Endothelial cell of umbilical vein (primary cell): ENCODE data around the gene PCDH9. TPM values are rescaled to one million over a fixed set of nuclear protein-coding genes. Genes with fewer than 3 reads are reported as not detected.

Experiments
- BruUV-seq: library from RNA; stranded (reverse); fragments of 400-500 nt; replicated peaks from 2 replicates; lab custom pipeline; 2021; lab: Mats Ljungman, UMichigan
- CTCF ChIA-PET: fragments of 300-600, 350-600 bp; sonication (Branson Sonifier 250); formaldehyde crosslinking; loops from one replicate; lab custom pipeline; 2021; ENCODE audit warnings: antibody characterized with exemption, inconsistent platforms; lab: Charles Lee
- POLR2A ChIA-PET: fragments of 300-600, 350-600 bp; sonication (Branson Sonifier 250); formaldehyde crosslinking; loops from one replicate; lab custom pipeline; 2021; ENCODE audit warnings: antibody characterized with exemption, inconsistent platforms; lab: Charles Lee
- DNase-seq: peaks from one replicate; pipeline ENCODE4 v3.0.0-alpha.2; 2011; ENCODE audit warnings: low read depth, low spot score
- FAIRE-seq: peaks from 2 replicates; lab custom pipeline; 2011; peaks lifted over from hg19 to GRCh38; lab: Jason Lieb, UNC
- H2AFZ ChIP-seq: 2 replicates; pipeline ENCODE4 v1.6.0; 2012; ENCODE audit warnings: low read depth, low read length, control low read depth, inconsistent platforms
- H3K27ac ChIP-seq: 2 replicates; pipeline ENCODE4 v1.5.1; 2011; ENCODE audit warnings: low read depth, mild to moderate bottlenecking, control low read depth, low read length, moderate library complexity; ENCODE audit not compliant: insufficient read depth
- H3K27me3 ChIP-seq, 2 experiments: 2 replicates each; pipeline versions ENCODE4 v1.6.0 to v1.6.1; 2011; ENCODE audit warnings: low read length in 2 of 2, mixed read lengths in 1 of 2; ENCODE audit not compliant: control insufficient read depth in 2 of 2, insufficient read depth in 2 of 2
- H3K36me3 ChIP-seq, 2 experiments: 2 replicates in 1 of 2; 3 replicates in 1 of 2; pipeline ENCODE4 v1.5.1; 2011; ENCODE audit warnings: low read length in 2 of 2, mild to moderate bottlenecking in 1 of 2, moderate library complexity in 1 of 2; ENCODE audit not compliant: control insufficient read depth in 2 of 2, insufficient read depth in 2 of 2; ENCODE audit errors: extremely low read depth in 1 of 2
- H3K4me1 ChIP-seq: 3 replicates; pipeline ENCODE4 v1.5.1; 2011; ENCODE audit warnings: mild to moderate bottlenecking, low read length; ENCODE audit not compliant: control insufficient read depth, insufficient read depth; ENCODE audit errors: extremely low read depth
- H3K4me2 ChIP-seq: 2 replicates; pipeline ENCODE4 v1.6.1; 2011; ENCODE audit warnings: low read length, control low read depth, mixed read lengths; ENCODE audit not compliant: insufficient read depth
- H3K4me3 ChIP-seq, 3 experiments: fragments of 200-600 bp in 1 of 3; sonication (generic), shearing (Covaris generic) in 1 of 3; replicated peaks in 1 of 3; 2 replicates each; pipeline ENCODE4 v1.5.1; 2011 to 2016; ENCODE audit warnings: control low read depth in 3 of 3, low read length in 3 of 3, mild to moderate bottlenecking in 2 of 3, inconsistent platforms in 1 of 3, low read depth in 1 of 3, moderate library complexity in 1 of 3; ENCODE audit not compliant: insufficient read depth in 1 of 3
- H3K79me2 ChIP-seq: 2 replicates; pipeline ENCODE4 v1.6.0; 2012; ENCODE audit warnings: low read length, inconsistent platforms; ENCODE audit not compliant: control insufficient read depth, insufficient read depth
- H3K9ac ChIP-seq: replicated peaks from 2 replicates; pipeline ENCODE3; 2011; ENCODE audit warnings: low read length, control low read depth; ENCODE audit not compliant: insufficient read depth; ENCODE audit errors: extremely low read depth
- H3K9me1 ChIP-seq: replicated peaks from 3 replicates; pipeline ENCODE4 v1.6.0; 2011; ENCODE audit warnings: mild to moderate bottlenecking, low read length; ENCODE audit not compliant: control insufficient read depth, insufficient read depth; ENCODE audit errors: extremely low read depth
- H3K9me3 ChIP-seq: replicated peaks from 2 replicates; pipeline ENCODE4 v1.5.1; 2012; ENCODE audit warnings: low read length, inconsistent platforms; ENCODE audit not compliant: control insufficient read depth, insufficient read depth
- H4K20me1 ChIP-seq: replicated peaks from 2 replicates; pipeline ENCODE3; 2011; ENCODE audit warnings: mild to moderate bottlenecking, low read length; ENCODE audit not compliant: control insufficient read depth, insufficient read depth; ENCODE audit errors: extremely low read depth
- EZH2 ChIP-seq: IDR thresholded peaks from 2 replicates; pipeline ENCODE4 v1.6.1; 2012; ENCODE audit warnings: borderline replicate concordance, low read depth, mild to moderate bottlenecking, moderate library complexity, low read length, inconsistent platforms; ENCODE audit not compliant: severe bottlenecking
- FOS ChIP-seq: IDR thresholded peaks from 2 replicates; pipeline ENCODE4 v1.6.1; 2011; ENCODE audit warnings: mild to moderate bottlenecking, low read length, moderate library complexity, borderline replicate concordance; ENCODE audit not compliant: insufficient read depth
- GATA2 ChIP-seq: IDR thresholded peaks from 2 replicates; pipeline ENCODE4 v1.7.0; 2011; ENCODE audit warnings: low read depth, mild to moderate bottlenecking, moderate library complexity, mixed read lengths, low read length; ENCODE audit not compliant: insufficient read length, insufficient read depth
- JUN ChIP-seq: IDR thresholded peaks from 2 replicates; pipeline ENCODE4 v1.6.1; 2011; ENCODE audit warnings: borderline replicate concordance, low read depth; ENCODE audit not compliant: insufficient read length, insufficient read depth
- MYC ChIP-seq: IDR thresholded peaks from one replicate; pipeline ENCODE4 v1.6.1; 2011; ENCODE audit warnings: mild to moderate bottlenecking, low read depth, low read length
- POLR2A ChIP-seq: IDR thresholded peaks from 2 replicates; pipeline ENCODE4 v1.6.1; 2012; ENCODE audit warnings: low read depth, mild to moderate bottlenecking, control low read depth, low read length
- POLR2AphosphoS5 ChIP-seq: IDR thresholded peaks from 2 replicates; pipeline ENCODE4 v1.6.1; 2012; ENCODE audit warnings: low read depth, mild to moderate bottlenecking, control low read depth, low read length, moderate library complexity; ENCODE audit not compliant: insufficient read depth
- dilution Hi-C: fragments of 300-500 bp; cut with MboI; formaldehyde crosslinking; loops from one replicate; pipeline ENCODE4 v1.15.0; 2019; ENCODE audit warnings: low sequenced_read_pairs; ENCODE audit not compliant: extremely low pct_ligation_motif_present
- intact Hi-C: fragments of 100-400 bp; cut with micrococcal nuclease; formaldehyde crosslinking; loops from one replicate; pipeline ENCODE4 v1.10.0; 2022
- polyA plus RNA-seq, 4 experiments: library from polyadenylated mRNA; depleted of rRNA in 3 of 4; stranded (reverse) in 3 of 4; unstranded in 1 of 4; fragments of >200 nt; gene quantifications; 2 replicates each; pipeline versions ENCODE4 v1.2.1 to v1.2.3, GENCODE V29; 2011 to 2012; ENCODE audit warnings: missing spikeins in 1 of 4
- total RNA-seq: library from RNA; stranded (reverse); gene quantifications from 2 replicates; pipeline ENCODE4 v1.2.3, GENCODE V29; 2021
- TF ChIP-seq, protein P1 (sequence below): IDR thresholded peaks from 2 replicates; pipeline ENCODE4 v1.6.1; 2011; ENCODE audit not compliant: insufficient read depth, insufficient read length
- TF ChIP-seq, protein P2 (sequence below), 2 donors: IDR thresholded peaks; 1 replicate in 1 of 2; 2 replicates in 1 of 2; pipeline ENCODE4 v1.5.1; 2011; ENCODE audit warnings: low read length in 2 of 2, mild to moderate bottlenecking in 2 of 2, moderate library complexity in 2 of 2, control low read depth in 1 of 2, inconsistent platforms in 1 of 2, low read depth in 1 of 2; ENCODE audit not compliant: insufficient read depth in 1 of 2; ENCODE audit errors: extremely low read depth in 1 of 2

PCDH9 gene
- total and polyA plus RNA-seq, 2 donors (not counting 3 experiments of a cell fraction or from before 2014, with no cell fraction given) = 1.1 to 5.2 TPM

DNA sequence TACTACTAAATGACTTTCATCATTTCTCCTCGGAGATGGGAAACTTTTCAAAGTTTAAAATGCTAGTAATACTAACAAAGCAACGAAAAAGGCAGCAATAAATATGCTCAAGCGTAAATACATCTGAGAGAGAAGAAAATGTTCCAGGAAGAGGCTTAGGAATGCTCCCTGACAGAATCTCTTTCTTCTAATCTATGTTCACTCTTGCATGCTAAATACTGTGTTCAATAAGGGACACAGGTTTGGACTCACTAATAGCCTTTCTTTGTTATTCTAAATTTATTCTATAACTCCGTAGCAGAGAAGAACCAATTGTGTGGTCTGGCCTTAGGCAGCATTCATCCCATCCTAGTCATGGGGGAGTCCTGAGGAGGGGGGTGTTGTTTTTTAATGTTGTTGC, 823.0 kb downstream of the PCDH9 start:
- Histone ChIP-seq H3K4me1 (no peaks in the 10 kb centered on the region), H4K20me1 (no peaks in the 10 kb centered on the region), H3K9ac (no peak overlapping the region), H3K36me3 (no peaks in the 10 kb centered on the region), H2AFZ (no peak overlapping the region), H3K4me2 (no peak overlapping the region), H3K79me2 (no peaks in the 10 kb centered on the region), H3K4me3 (no peak overlapping the region), H3K27ac (no peak overlapping the region), H3K9me1 (no peaks in the 10 kb centered on the region), H3K27me3 (no peaks in the 10 kb centered on the region), H3K9me3 (no peaks in the 10 kb centered on the region)
- ChIA-PET POLR2A (no interaction called here), CTCF (no interaction called here)
- no peak for DNase-seq
- no TSS peak for BruUV-seq
- intact Hi-C loops (no loop called here), dilution Hi-C loops (no loop called here)
- FAIRE-seq = no peak
- TF ChIP-seq POLR2A = no peak
- TF ChIP-seq MYC = no peak
- TF ChIP-seq, protein P1, sequence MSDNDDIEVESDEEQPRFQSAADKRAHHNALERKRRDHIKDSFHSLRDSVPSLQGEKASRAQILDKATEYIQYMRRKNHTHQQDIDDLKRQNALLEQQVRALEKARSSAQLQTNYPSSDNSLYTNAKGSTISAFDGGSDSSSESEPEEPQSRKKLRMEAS = no peak
- TF ChIP-seq JUN = no peak
- TF ChIP-seq GATA2 = no peak
- TF ChIP-seq FOS = no peak
- TF ChIP-seq, protein P2, sequence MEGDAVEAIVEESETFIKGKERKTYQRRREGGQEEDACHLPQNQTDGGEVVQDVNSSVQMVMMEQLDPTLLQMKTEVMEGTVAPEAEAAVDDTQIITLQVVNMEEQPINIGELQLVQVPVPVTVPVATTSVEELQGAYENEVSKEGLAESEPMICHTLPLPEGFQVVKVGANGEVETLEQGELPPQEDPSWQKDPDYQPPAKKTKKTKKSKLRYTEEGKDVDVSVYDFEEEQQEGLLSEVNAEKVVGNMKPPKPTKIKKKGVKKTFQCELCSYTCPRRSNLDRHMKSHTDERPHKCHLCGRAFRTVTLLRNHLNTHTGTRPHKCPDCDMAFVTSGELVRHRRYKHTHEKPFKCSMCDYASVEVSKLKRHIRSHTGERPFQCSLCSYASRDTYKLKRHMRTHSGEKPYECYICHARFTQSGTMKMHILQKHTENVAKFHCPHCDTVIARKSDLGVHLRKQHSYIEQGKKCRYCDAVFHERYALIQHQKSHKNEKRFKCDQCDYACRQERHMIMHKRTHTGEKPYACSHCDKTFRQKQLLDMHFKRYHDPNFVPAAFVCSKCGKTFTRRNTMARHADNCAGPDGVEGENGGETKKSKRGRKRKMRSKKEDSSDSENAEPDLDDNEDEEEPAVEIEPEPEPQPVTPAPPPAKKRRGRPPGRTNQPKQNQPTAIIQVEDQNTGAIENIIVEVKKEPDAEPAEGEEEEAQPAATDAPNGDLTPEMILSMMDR (IDR thresholded peaks at IDR 0.05; ENCODE audit: extremely low read depth in 1 of 2, insufficient read depth in 1 of 2, low read depth in 1 of 2, low read length in 2 of 2) = no peak
- no peak for TF ChIP-seq POLR2AphosphoS5
- no peak for TF ChIP-seq EZH2
